ENCODE results near the gene FGD6.

GRCh38 chr12:95258151-95258550 is 40.9 kb upstream of the FGD6 start:
- TF ChIP-seq POLR2AphosphoS5 (IDR thresholded peaks at IDR 0.05; ENCODE audit: low read depth, low read length): no peak
- no peak for TF ChIP-seq POLR2A (IDR thresholded peaks at IDR 0.05; ENCODE audit: low read depth, low read length)
